ENCODE data around the gene DOK6.
"Not testable (repeated sequence)": the region's sequence is repeated elsewhere in the genome, so short reads cannot be mapped to it uniquely, and the experiment has no call there.

The DOK6 gene

DNA sequence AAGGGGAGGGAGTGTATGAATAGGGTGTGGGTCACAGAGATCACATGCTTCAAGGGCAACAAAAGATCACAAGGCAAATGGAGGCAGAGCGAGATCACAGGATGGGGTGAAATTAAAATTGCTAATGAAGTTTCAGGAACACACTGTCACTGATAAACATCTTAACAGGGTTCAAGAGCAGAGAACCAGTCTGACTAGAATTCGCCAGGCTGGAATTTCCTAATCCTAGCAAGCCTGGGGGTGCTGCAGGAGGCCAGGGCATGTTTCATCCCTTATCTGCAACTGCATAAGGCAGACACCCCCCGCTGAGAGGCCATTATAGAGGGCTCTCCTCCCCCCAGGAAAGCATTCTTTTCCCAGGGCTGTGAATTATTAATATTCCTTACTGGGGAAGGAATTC is 478.4 kb downstream of the DOK6 start:
- not testable (repeated sequence) for DNase-seq

DNA sequence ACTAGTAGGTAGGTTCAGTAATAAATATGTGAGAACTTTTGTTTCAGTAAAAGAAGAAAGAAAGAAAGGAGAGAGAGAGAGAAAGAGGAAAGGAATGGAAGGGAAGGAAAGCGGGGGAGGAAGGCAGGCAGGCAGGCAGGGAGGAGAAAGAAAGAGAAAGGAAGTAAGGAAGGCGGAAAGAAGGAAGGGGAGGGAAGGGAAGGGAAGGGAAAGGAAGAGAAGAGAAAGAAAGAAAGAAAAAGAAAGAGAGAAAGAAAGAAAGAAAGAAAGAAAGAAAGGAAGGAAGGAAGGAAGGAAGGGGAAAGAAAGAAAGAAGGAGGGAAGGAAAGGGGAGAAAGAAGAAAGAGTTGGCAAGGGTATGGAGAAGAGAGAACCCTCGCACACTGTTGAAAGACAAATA is 479.4 kb downstream of the DOK6 start:
- no peak for DNase-seq

DNA sequence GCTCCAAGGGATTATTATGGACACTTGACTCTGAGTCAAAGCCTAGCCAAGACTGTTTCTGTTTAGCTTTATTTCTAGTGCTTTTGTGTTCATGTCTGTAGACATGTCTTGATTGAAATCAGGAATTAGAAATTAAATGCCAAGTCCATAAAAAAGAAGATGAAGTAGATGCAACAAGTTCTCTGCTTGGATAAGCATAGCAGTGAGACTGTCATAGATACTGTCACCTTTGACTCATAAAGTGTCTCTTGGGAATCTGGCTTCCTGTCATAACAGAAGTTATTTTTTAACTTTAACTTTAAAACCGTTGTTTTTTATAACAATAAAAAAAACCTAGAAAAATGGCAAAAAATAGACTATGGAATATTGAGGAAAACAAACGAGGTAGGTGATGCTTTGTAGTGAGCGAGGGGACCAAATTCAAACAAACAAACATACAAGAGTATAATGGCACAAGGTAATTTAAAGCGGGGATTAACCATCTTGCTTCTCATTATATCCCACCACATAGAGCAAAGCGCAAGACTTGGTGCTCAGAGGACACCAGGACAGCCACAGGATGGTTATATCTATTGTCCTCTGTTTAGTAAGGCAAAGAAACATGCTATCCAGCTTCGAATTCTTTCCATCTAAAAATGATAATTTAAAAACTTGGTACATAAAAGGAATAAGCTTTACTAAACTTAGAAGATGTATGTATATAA is 482.4 kb downstream of the DOK6 start:
- DNase-seq = no peak

DNA sequence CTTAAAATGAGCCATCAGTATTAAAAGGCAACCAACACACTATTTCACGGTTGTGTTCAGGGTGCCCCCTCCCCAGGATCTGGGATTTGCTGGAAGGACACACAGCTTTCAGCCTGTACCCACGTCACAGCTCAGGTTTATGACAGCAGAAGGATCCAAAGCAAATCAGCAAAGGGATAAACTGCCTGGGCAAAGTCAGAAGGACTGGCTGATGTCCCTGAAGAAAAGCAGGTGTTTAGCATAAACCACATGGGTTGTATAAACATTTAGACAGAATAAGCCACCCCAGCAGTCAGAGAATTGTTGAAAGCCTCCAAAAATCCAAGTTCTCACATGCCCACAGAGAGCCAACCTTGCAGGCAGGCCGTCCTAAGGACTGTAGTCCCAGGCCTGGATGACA is 483.1 kb downstream of the DOK6 start:
- DNase-seq = no peak

DNA sequence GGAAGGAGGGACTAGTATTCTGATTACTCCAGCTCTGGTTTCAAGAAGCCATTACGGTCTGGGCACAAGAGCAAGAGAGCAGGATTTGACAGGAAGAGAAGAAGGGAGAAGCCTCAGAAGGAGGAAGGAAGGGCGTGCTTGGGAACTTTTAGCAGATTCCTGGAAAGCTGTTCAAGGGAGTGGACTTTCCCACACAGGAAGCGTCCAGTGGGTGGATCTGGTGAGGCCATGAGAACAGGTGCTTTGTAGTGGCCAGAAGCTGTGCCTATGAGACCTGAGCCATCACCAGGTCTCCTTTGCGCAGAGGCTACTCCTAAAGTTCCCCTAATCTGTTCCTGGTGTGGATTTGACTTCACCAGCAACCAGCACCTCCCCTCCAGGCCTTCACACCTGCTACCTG is 484.7 kb downstream of the DOK6 start:
- DNase-seq = no peak

GRCh38 chr18:69885841-69886531 is 485.3 kb downstream of the DOK6 start:
- DNase-seq = no peak

GRCh38 chr18:69887256-69887655 is 486.6 kb downstream of the DOK6 start:
- DNase-seq = no peak

DNA sequence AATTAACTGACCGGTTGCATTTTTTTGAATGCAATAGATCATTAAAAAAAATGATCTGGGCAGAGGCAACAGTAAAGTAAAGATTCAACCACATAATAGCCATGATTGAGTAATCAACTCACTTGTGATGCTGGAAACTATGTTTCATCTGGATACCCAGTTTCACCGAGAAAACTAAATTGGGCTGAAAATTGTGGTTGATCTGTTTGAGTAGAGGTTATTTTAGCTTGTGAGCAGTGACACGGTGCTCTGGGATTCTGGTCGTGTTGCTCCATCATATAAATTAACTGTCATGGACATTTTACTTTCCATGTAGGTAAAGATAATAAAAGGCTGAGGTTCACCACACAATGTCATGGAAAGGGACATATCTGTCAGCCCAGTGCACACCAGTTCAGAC is 488.3 kb downstream of the DOK6 start:
- DNase-seq = no peak

DNA sequence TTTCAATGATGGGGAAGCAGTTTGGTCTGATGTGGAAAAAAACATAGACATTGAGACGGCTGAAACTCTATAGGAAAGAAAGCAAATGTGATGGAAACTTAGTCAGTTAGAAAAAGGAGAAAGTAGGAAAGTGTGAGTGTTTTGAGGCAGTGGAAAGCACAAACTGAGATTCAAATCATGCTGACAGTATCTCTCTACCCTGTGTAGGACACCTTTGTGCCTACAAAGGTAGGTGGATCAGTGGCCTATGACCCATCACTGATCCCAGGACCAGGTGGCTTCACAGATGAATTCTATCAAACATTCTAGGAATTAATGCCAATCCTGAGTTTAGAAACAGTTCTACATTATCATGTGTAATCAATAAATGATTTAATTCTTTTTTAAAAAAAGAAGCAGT is 489.9 kb downstream of the DOK6 start:
- no peak for DNase-seq

DNA sequence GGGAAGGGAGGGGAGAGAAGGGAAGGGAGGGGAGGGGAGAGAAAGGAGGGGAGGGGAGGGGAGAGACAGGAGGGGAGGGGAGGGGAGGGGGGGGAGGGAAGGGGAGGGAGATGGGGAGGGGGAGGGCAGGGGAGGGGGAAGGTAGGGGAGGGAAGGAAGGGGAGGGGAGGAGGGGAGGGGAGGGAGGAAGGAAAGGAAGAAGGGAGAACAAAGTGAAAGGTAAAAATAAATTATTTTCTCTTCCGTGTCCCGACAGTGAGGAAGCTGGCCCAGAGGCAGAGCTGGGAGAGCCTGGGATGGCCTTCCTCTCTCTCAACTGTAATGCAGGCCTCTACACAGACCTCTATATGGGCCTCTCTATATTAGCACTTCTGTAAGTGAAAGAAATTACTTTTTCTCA is 493.8 kb downstream of the DOK6 start:
- no peak for DNase-seq

DNA sequence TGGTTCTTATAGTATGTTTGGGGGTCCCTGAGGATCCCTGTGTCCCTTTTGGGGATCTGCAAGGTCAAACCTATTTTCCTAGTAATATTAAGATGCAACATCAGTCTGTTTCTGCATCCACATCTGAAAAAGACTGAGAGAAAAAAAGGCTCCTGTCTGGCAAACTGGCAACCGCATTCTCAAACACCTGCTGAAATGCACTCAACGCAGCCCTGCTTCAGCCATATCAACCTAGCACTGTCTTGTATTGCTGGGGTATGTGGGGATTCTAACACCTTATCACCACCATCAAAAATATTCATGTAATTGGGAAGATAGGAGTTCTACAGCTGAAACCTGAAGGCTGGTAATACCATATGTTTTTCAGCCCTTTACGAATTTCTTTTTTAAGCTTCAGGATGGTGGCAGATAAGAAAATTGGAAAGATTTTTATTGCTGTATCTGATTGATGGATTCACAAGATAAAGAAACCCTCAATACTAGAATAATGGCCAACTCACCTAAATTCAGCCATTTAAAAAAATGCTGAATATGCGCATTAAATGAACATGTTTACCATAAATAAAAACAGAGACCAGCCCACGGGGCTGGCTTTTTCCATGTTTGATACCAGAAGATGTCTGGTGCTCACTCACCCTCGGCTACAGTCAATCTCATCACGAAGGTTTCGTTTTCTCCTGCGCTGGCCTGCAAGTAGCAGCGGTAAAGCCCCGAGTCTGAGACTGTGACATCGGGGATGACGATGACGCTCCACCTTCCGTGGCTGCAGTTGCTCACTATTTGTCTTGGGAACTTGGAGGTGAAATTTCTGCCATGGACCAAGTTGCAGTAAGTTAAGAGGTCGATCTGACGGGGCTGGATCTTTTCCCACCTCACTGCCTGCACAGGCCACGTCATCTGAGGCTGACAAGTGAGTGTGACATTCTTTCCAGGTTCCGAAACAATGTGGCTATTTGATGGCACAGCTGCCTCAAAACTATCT is 494.7 kb downstream of the DOK6 start:
- DNase-seq = no peak

GRCh38 chr18:69897397-69898108 is 496.9 kb downstream of the DOK6 start:
- no peak for DNase-seq

DNA sequence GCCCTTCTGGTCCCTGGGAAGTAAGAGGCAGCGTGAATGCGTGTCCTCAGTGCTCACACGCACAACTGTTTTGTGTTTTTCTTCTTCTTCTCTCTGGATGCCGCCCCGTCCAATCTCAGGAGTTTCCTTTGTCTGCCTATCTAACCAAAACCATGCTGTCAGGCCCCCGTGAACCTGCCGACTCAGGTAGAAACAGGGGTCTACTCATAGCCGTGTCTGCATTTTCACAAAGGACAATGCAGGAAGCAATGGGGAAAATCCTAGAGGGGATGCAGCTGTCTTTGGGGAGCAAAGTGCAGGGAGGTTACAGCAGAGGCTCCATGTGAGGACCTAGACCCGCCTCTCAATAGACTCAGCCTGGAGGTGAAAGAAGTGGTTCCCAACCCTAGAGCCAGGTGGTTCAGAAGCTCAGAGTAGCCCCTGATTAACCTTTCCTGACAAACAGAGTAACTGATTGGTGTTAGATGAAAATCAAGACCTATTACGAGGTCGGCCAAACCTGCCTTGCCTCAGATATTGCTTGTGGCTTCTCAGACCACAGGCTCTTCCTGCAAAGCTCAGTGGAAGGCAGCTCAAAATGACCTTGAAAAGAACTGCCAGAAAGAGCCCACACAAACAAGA is 497.7 kb downstream of the DOK6 start:
- DNase-seq = no peak
